Neural cell (in vitro differentiated cells): Measurements from ENCODE around the gene CYBB. TPM values are rescaled to one million over a fixed set of nuclear protein-coding genes. Genes with fewer than 3 reads are reported as not detected.
"Not testable (repeated sequence)": the region's sequence is repeated elsewhere in the genome, so short reads cannot be mapped to it uniquely, and the experiment has no call there.

Source experiments
- H2AFZ ChIP-seq: fragments of 200-600, 300-800 bp; sonication (generic), shearing (Covaris generic); 2 replicates; pipeline ENCODE4 v1.6.0; 2014; ENCODE audit warnings: low read depth, mild to moderate bottlenecking, antibody characterized with exemption, low read length, moderate library complexity
- H3F3A ChIP-seq: fragments of 200-600 bp; shearing (Covaris generic); 2 replicates; pipeline ENCODE4 v1.6.1; 2016; ENCODE audit warnings: mild to moderate bottlenecking, moderate library complexity, mixed read lengths, antibody characterized with exemption, low read length; ENCODE audit not compliant: insufficient read depth, poor library complexity, severe bottlenecking
- H3K27ac ChIP-seq: fragments of 200-600, 300-800 bp; sonication (generic), shearing (Covaris generic); 2 replicates; pipeline ENCODE4 v1.5.1; 2014; ENCODE audit warnings: mild to moderate bottlenecking, low read length, moderate library complexity
- H3K27me3 ChIP-seq: fragments of 300-800, 200-600 bp; sonication (generic), shearing (Covaris generic); 2 replicates; pipeline ENCODE4 v1.6.0; 2014; ENCODE audit warnings: mild to moderate bottlenecking, low read depth, low read length, moderate library complexity; ENCODE audit not compliant: insufficient read depth
- H3K36me3 ChIP-seq: fragments of 300-800, 200-600 bp; sonication (generic), shearing (Covaris generic); 2 replicates; pipeline ENCODE4 v1.5.1; 2014; ENCODE audit warnings: mild to moderate bottlenecking, antibody characterized with exemption, low read length, moderate library complexity; ENCODE audit not compliant: insufficient read depth
- H3K4me2 ChIP-seq: fragments of 300-800, 200-600 bp; sonication (generic), shearing (Covaris generic); 2 replicates; pipeline ENCODE4 v1.6.0; 2014; ENCODE audit warnings: mild to moderate bottlenecking, low read length
- H3K4me3 ChIP-seq: fragments of 300-800, 200-600 bp; sonication (generic), shearing (Covaris generic); 2 replicates; pipeline ENCODE4 v1.5.1; 2014; ENCODE audit warnings: mild to moderate bottlenecking, low read length, moderate library complexity
- H3K79me2 ChIP-seq: fragments of 200-600 bp; shearing (Covaris generic); replicated peaks from 2 replicates; pipeline ENCODE4 v1.6.0; 2014; ENCODE audit warnings: mild to moderate bottlenecking, low read length, moderate library complexity; ENCODE audit not compliant: insufficient read depth
- H3K9ac ChIP-seq: fragments of 300-800, 200-600 bp; sonication (generic), shearing (Covaris generic); 2 replicates; pipeline ENCODE4 v1.6.1; 2016; ENCODE audit warnings: mild to moderate bottlenecking, low read length, mixed read lengths
- H3K9me2 ChIP-seq: fragments of 200-600 bp; shearing (Covaris generic); 2 replicates; pipeline ENCODE4 v1.6.1; 2016; ENCODE audit warnings: mild to moderate bottlenecking, low read length, mixed read lengths; ENCODE audit not compliant: insufficient read depth
- H3K9me3 ChIP-seq: fragments of 200-600, 300-800 bp; sonication (generic), shearing (Covaris generic); 2 replicates; pipeline ENCODE4 v1.6.1; 2016; ENCODE audit warnings: mild to moderate bottlenecking, mixed run types, low read length, moderate library complexity, mixed read lengths
- H4K20me1 ChIP-seq: fragments of 200-600 bp; shearing (Covaris generic); 2 replicates; pipeline ENCODE4 v1.6.1; 2016; ENCODE audit warnings: mild to moderate bottlenecking, mixed run types; ENCODE audit not compliant: insufficient read depth
- CTCF ChIP-seq: fragments of 450-650 bp; IDR thresholded peaks from 2 replicates; pipeline ENCODE4 v1.5.1; 2014; ENCODE audit warnings: antibody characterized with exemption, mild to moderate bottlenecking, moderate library complexity; ENCODE audit not compliant: poor library complexity, severe bottlenecking
- EP300 ChIP-seq: fragments of 450-650 bp; conservative IDR thresholded peaks from 2 replicates; pipeline ENCODE4 v1.6.1; 2014; ENCODE audit warnings: antibody characterized with exemption, mild to moderate bottlenecking, moderate library complexity; ENCODE audit not compliant: poor library complexity, severe bottlenecking
- EZH2 ChIP-seq: fragments of 200-600, 300-800 bp; shearing (Covaris generic), sonication (generic); IDR thresholded peaks from 2 replicates; pipeline ENCODE4 v1.6.1; 2014; ENCODE audit warnings: antibody characterized with exemption, low read length, borderline replicate concordance, mild to moderate bottlenecking; ENCODE audit not compliant: insufficient read depth, poor library complexity, severe bottlenecking
- MXI1 ChIP-seq: fragments of 450-650 bp; conservative IDR thresholded peaks from 2 replicates; pipeline ENCODE4 v1.6.1; 2014; ENCODE audit warnings: antibody characterized with exemption, mild to moderate bottlenecking; ENCODE audit not compliant: poor library complexity, severe bottlenecking
- POLR2AphosphoS5 ChIP-seq: IDR thresholded peaks from 2 replicates; pipeline ENCODE4 v1.6.1; 2012
- RAD21 ChIP-seq: fragments of 450-650 bp; conservative IDR thresholded peaks from 2 replicates; pipeline ENCODE4 v1.6.1; 2014; ENCODE audit warnings: antibody characterized with exemption, mild to moderate bottlenecking, moderate library complexity
- REST ChIP-seq: IDR thresholded peaks from 2 replicates; pipeline ENCODE4 v1.6.1; 2012; ENCODE audit warnings: borderline replicate concordance
- SMC3 ChIP-seq: fragments of 450-650 bp; conservative IDR thresholded peaks from 2 replicates; pipeline ENCODE4 v1.6.1; 2014; ENCODE audit warnings: antibody characterized with exemption, mild to moderate bottlenecking, moderate library complexity; ENCODE audit not compliant: poor library complexity
- TAF1 ChIP-seq: IDR thresholded peaks from 2 replicates; pipeline ENCODE4 v1.6.1; 2012; ENCODE audit warnings: low read depth
- polyA plus RNA-seq: library from polyadenylated mRNA; depleted of rRNA; stranded (reverse); fragments of >200 nt; gene quantifications from 2 replicates; pipeline ENCODE4 v1.2.3, GENCODE V29; 2014

CYBB gene
- polyA plus RNA-seq, 1 donor from 2014 or later, result 0.83 TPM

- H4K20me1 ChIP-seq, H3K27ac ChIP-seq, H3K27me3 ChIP-seq, H2AFZ ChIP-seq, H3K36me3 ChIP-seq, H3K4me2 ChIP-seq, H3K9me3 ChIP-seq, H3F3A ChIP-seq, H3K4me3 ChIP-seq, H3K9me2 ChIP-seq, H3K79me2 ChIP-seq, H3K9ac ChIP-seq: not testable (repeated sequence)
These were observed 11.0 kb upstream of the CYBB start for GRCh38 chrX:37768866-37769265.

GRCh38 chrX:37776283-37776986, 3.4 kb upstream of the CYBB start:
- H3F3A ChIP-seq, result no peaks in the 10 kb centered on the region
- no peak for TF ChIP-seq CTCF
- TF ChIP-seq MXI1, result no peak
- no peak for TF ChIP-seq TAF1
- TF ChIP-seq EZH2, result no peak
- no peak for TF ChIP-seq RAD21
- no peak for TF ChIP-seq POLR2AphosphoS5
- TF ChIP-seq REST, result no peak
- TF ChIP-seq EP300, result no peak
- no peak for TF ChIP-seq SMC3
- H4K20me1 ChIP-seq, result no peaks in the 10 kb centered on the region
- no peak overlapping the region for H3K4me2 ChIP-seq
- no peak overlapping the region for H2AFZ ChIP-seq
- no peaks in the 10 kb centered on the region for H3K27me3 ChIP-seq
- H3K27ac ChIP-seq, result no peak overlapping the region
- no peaks in the 10 kb centered on the region for H3K9me3 ChIP-seq
- no peaks in the 10 kb centered on the region for H3K36me3 ChIP-seq
- no peak overlapping the region for H3K9ac ChIP-seq
- no peaks in the 10 kb centered on the region for H3K79me2 ChIP-seq
- no peaks in the 10 kb centered on the region for H3K9me2 ChIP-seq
- H3K4me3 ChIP-seq, result no peak overlapping the region

GRCh38 chrX:37776987-37777325, 2.9 kb upstream of the CYBB start:
- no peaks in the 10 kb centered on the region for H3K9me2 ChIP-seq
- no peaks in the 10 kb centered on the region for H3K36me3 ChIP-seq
- no peak for TF ChIP-seq CTCF
- H3K27ac ChIP-seq, result no peak overlapping the region
- H3F3A ChIP-seq, result no peaks in the 10 kb centered on the region
- no peak overlapping the region for H3K4me3 ChIP-seq
- no peaks in the 10 kb centered on the region for H3K79me2 ChIP-seq
- H3K4me2 ChIP-seq, result no peak overlapping the region
- no peaks in the 10 kb centered on the region for H4K20me1 ChIP-seq
- no peaks in the 10 kb centered on the region for H3K27me3 ChIP-seq
- H2AFZ ChIP-seq, result no peak overlapping the region
- no peak overlapping the region for H3K9ac ChIP-seq
- H3K9me3 ChIP-seq, result no peaks in the 10 kb centered on the region
